Spinal cord (tissue), 10 donors: ENCODE measurements around the gene HOXB6. TPM values are rescaled to one million over a fixed set of nuclear protein-coding genes. Genes with fewer than 3 reads are reported as not detected.

Experiments
- DNase-seq, 6 donors: peaks; one replicate each; pipeline versions ENCODE4 v3.0.0 to v3.0.0-alpha.2; 2013 to 2015; ENCODE audit warnings: low spot score in 6 of 6, low read depth in 4 of 6
- H3K27ac ChIP-seq: one replicate; pipeline ENCODE4 v1.5.1; 2013; ENCODE audit warnings: low read depth, low read length, control low read depth
- H3K27me3 ChIP-seq: one replicate; pipeline ENCODE4 v1.6.1; 2013; ENCODE audit warnings: low read length; ENCODE audit not compliant: control insufficient read depth, insufficient read depth
- H3K36me3 ChIP-seq: one replicate; pipeline ENCODE4 v1.6.1; 2013; ENCODE audit warnings: low read length; ENCODE audit not compliant: control insufficient read depth, insufficient read depth
- H3K4me1 ChIP-seq: one replicate; pipeline ENCODE4 v1.6.1; 2013; ENCODE audit warnings: low read length; ENCODE audit not compliant: control insufficient read depth, insufficient read depth
- H3K4me3 ChIP-seq: one replicate; pipeline ENCODE4 v1.5.1; 2013; ENCODE audit warnings: low read depth, low read length, control low read depth
- H3K9me3 ChIP-seq: one replicate; pipeline ENCODE4 v1.6.1; 2013; ENCODE audit warnings: low read length; ENCODE audit not compliant: control insufficient read depth, insufficient read depth
- WGBS: methylation state at CpG from one replicate; pipeline ENCODE4 v1.1.5; 2013; ENCODE audit warnings: missing lambda C conversion rate; ENCODE audit not compliant: insufficient coverage; 5-methylcytosine and 5-hydroxymethylcytosine counted together
- polyA plus RNA-seq, 2 donors: library from polyadenylated mRNA; unstranded; fragments of 120-200 nt; gene quantifications; one replicate each; pipeline ENCODE4 v1.2.1, GENCODE V29; 2013; ENCODE audit not compliant: insufficient read length in 2 of 2
- total RNA-seq, 2 donors: library from RNA; depleted of rRNA in 1 of 2; stranded (reverse); fragments of 120-200 nt in 1 of 2; fragments of >200 nt in 1 of 2; gene quantifications; one replicate each; pipeline versions ENCODE4 v1.2.3 to v1.2.4, GENCODE V29; 2013 to 2014
- donor health status: healthy.

HOXB6 gene
- total and polyA plus RNA-seq, 4 donors, result 20.2 to 142 (median 86.5) TPM

DNA sequence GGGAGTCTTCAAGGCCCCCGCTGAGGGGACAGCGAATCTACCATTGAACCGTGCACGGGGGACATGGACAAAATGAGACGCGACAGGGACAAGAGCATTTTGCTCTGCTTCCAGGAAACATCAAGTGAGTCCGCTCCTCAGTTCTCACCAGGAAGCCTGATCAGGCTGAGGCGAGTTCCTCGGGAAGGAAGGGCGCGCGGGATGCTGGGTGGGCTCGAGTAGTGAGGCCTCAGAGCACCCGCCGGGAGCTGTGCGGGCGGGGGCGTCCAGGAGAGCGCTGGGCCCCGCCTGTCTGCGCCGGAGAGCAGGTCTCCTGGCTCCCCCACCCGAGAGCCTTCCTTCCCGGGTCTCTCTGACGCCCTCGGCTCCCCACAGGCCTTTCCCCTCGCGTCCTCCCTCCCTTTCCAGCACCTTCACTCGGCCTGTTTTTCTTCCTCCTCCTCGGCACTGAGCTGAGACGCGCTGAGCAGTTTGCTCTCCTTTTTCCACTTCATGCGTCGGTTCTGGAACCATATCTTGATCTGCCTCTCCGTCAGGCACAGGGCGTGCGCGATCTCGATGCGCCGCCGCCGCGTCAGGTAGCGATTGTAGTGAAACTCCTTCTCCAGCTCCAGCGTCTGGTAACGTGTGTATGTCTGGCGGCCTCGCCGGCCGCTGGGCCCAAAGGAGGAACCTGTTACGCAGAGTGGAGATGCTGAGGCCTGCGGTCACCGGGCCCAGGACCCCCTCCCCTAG is 8.6 kb downstream of the HOXB6 start:
- WGBS, result 5% methylated on average over 43 of the region's 54 CpGs
- H3K9me3 ChIP-seq, result no peaks in the 10 kb centered on the region
- no peaks in the 10 kb centered on the region for H3K27me3 ChIP-seq
- H3K36me3 ChIP-seq, result peaks cover 51% of the 10 kb centered on the region
- H3K27ac ChIP-seq, result peak overlapping the region; percentile 99
- DNase-seq, result no peak
- peaks cover 75% of the 10 kb centered on the region for H3K4me1 ChIP-seq
- peak overlapping the region; percentile 94 for H3K4me3 ChIP-seq

DNA sequence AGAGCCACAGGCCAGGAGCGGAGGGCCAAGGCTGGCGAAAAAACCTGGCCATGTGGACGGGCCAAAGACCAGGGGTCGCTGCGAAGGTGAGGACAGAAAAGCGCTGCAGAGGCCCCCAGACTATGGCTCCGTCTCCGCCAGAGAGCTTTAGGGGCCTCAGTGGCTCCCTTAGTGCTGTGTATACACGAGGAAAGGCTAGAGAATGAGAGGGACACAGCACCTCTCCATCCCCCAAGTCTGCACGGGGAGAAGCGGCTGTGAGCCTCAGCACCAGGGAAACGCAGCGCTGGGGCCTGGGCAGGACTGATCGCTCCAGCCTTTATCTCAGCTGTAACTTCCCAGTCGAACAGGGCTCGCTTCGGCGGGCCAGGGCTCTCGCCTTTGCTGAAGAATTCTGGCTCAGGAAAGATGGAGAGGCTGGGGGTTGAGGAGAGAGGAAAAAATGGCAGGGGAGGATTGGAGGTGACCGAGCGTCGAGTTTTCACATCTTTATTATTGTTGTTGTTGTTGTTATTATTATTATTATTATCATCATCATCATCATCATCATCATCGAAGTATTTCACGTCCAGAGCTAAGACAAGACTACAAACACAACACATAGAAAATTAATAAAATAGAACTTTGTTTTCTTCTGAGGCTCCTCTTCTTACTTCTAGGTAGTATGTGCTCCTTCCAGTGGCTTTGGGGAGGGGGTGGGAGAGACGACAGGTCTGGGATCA is 9.3 kb downstream of the HOXB6 start:
- Histone ChIP-seq H3K9me3 (no peaks in the 10 kb centered on the region), H3K27me3 (no peaks in the 10 kb centered on the region), H3K27ac (peak overlapping the region; percentile 99), H3K4me1 (peaks cover 79% of the 10 kb centered on the region), H3K4me3 (peak overlapping the region; percentile 94), H3K36me3 (peaks cover 58% of the 10 kb centered on the region)
- DNase-seq, result no peak
- 21% methylated on average over 17 of the region's 25 CpGs for WGBS

DNA sequence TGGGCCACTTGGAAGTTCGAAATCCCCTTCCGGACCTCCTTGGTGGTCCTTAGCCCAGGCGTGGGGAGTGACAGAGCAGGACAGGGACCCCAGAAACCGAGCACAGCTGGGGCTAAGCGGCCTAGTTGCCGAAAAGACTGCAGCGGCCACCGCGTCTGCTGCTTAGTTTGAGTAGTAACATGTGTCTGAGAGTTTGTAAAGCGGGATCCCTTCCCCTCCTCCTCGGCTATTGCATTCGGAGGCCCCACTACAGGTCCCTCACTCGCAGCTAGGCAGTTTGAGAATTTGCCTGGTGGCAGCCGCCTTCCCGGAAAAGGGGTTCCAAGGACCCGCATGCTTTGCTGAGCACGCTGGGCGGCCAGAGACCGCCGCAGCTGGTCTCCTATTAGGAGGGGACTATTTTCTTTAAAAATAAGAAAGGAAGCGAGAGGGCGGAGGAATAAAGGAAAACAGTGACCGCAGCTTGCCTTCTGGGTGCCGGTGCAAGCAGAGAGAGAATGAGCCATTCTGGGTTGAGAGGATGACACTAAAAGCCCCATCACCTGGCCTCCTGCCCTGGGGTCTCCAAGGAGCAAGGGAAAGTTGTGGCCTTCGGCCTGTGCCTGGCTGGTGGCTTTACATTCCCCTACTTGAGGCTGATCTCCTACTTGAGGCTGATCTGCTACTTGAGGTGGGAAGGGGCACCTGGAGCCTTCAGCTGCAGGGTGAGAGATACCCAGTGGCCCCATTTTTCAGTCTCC is 10.1 kb downstream of the HOXB6 start:
- H3K27ac ChIP-seq, result peak overlapping the region; percentile 99
- H3K4me1 ChIP-seq, result peaks cover 79% of the 10 kb centered on the region
- H3K9me3 ChIP-seq, result no peaks in the 10 kb centered on the region
- WGBS, result 7% methylated on average over 18 of the region's 25 CpGs
- no peaks in the 10 kb centered on the region for H3K27me3 ChIP-seq
- H3K36me3 ChIP-seq, result peaks cover 61% of the 10 kb centered on the region
- no peak for DNase-seq
- H3K4me3 ChIP-seq, result peak overlapping the region; percentile 94

DNA sequence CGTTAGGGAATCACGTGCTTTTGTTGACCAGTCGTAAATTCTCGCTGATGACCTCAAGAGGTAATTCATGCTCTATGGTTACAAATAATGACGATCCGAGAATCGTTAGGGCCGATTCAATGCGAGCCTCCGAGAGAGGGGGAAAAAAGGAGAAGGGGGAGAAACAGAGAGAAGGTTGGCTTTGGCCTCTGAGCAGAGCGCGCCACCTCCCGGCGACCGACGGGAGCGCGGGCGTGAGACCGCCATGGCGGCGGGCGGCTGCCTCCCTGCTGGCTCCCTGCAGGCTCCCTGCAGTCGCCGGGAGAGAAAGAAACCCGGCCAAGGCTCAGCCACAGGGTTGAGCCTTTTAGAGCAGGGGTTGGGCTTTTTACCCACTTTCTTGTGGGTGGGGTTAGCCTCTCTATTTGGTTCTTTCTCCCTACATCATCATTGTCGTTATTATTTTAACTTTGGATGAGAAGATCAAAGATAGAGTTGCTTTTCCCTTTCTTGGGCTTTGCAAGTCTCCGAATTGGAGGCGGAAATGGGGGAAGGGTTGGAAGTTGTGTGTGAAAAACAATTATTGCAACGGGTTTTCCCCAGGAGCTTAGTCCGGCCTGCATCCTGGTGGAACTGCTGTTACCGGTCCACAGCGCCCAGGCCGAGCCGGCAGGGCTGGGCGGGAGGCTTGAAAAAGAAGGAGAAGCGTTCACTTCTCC is 10.8 kb downstream of the HOXB6 start:
- DNase-seq, result peak; percentile 87 to 98 (median 89)
- no peaks in the 10 kb centered on the region for H3K27me3 ChIP-seq
- peaks cover 77% of the 10 kb centered on the region for H3K4me1 ChIP-seq
- H3K4me3 ChIP-seq, result peak overlapping the region; percentile 94
- no peaks in the 10 kb centered on the region for H3K9me3 ChIP-seq
- peak overlapping the region; percentile 99 for H3K27ac ChIP-seq
- peaks cover 61% of the 10 kb centered on the region for H3K36me3 ChIP-seq
- 2% methylated on average over 32 of the region's 37 CpGs for WGBS

DNA sequence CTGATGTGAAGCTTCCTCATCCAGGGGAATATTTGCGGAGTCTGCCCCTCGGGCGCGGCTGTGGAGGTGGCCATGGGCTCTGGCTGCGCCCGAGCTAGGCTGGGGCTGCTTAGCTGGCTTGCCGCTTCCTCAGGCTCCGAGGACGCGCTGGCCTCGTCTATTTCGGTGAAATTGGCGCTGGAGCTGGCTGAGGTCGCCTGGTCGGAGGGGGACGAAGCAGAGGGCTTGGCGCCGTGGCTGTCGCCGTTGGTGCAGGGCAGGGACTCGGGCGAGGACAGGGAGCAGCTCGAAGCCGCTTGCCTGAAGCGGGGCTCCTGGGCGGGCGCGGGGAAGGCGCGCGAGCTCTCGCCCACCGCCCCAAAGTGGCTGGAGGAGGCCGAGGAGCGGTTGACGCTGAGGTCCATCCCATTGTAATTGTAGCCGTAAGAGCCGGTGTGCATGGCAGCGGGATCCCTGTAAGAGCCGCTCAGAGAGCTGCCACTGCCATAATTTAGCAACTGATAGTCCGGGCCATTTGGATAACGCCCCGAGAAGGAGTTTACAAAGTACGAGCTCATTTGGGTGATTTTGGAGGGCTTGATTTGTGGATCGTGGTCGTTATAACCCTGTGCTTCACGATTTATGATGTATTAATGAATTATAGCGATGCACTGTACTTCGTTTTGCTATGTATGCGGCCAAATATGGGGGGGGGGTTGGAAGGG is 11.5 kb downstream of the HOXB6 start, which contains the start of gene HOXB5:
HOXB5 (minus strand) TSS at position 654 of the 704 bp plus-strand sequence; CDS start at position 557, 97 bp downstream.
- peak in 1 of 6 donors; percentile 91 for DNase-seq
- H3K9me3 ChIP-seq, result no peaks in the 10 kb centered on the region
- H3K4me1 ChIP-seq, result peaks cover 73% of the 10 kb centered on the region
- H3K27me3 ChIP-seq, result no peaks in the 10 kb centered on the region
- H3K36me3 ChIP-seq, result peaks cover 61% of the 10 kb centered on the region
- peak within 1 kb of the TSS; percentile 94 for H3K4me3 ChIP-seq
- peak within 1 kb of the TSS; percentile 99 for H3K27ac ChIP-seq
- under 1% methylated on average over 46 of the region's 50 CpGs for WGBS

DNA sequence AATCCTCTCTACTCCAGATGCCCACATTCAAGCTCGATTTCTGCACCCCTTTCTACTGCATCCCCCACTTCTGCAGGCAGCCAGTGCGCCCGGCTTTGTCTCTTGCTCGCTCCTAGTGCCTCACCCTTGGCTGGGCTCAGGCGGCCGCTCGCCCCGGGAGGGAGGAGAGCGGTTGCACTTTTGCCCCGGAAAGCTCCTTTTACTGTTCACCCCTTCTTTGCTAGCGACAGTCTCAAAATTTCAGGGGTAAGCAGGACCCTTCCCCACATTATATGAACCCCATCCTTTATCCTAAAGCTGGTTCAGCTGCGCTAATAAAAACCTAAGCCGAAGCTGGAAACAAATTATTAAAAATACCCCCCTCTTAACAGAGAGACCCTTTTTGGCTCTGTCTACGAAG is 12.2 kb downstream of the HOXB6 start:
- H3K4me1 ChIP-seq, result peaks cover 76% of the 10 kb centered on the region
- H3K4me3 ChIP-seq, result peak overlapping the region; percentile 94
- no peaks in the 10 kb centered on the region for H3K9me3 ChIP-seq
- no peak for DNase-seq
- peak overlapping the region; percentile 99 for H3K27ac ChIP-seq
- no peaks in the 10 kb centered on the region for H3K27me3 ChIP-seq
- H3K36me3 ChIP-seq, result peaks cover 56% of the 10 kb centered on the region
- 3% methylated on average over 11 of the region's 14 CpGs for WGBS

DNA sequence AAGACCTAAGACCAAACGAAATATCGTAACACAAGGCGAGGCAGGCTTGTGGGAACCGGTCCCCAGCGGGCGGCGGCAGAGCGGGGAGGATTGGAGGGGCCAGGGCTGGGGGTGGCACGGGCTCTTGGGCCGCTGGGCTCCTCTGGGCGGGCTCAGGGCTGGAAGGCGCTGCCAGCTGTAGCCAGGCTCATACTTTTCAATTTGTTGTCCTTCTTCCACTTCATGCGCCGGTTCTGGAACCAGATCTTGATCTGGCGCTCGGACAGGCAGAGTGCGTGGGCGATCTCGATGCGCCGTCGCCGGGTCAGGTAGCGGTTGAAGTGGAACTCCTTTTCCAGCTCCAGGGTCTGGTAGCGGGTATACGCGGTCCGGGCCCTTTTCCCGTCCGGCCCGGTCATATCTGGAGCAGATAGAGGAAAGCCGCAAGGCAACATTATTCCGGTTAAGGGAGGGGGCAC is 12.7 kb downstream of the HOXB6 start:
- peak overlapping the region; percentile 94 for H3K4me3 ChIP-seq
- 11% methylated on average over 25 of the region's 33 CpGs for WGBS
- H3K9me3 ChIP-seq, result no peaks in the 10 kb centered on the region
- H3K27me3 ChIP-seq, result no peaks in the 10 kb centered on the region
- no peak for DNase-seq
- H3K36me3 ChIP-seq, result peaks cover 51% of the 10 kb centered on the region
- peak overlapping the region; percentile 99 for H3K27ac ChIP-seq
- peaks cover 76% of the 10 kb centered on the region for H3K4me1 ChIP-seq

DNA sequence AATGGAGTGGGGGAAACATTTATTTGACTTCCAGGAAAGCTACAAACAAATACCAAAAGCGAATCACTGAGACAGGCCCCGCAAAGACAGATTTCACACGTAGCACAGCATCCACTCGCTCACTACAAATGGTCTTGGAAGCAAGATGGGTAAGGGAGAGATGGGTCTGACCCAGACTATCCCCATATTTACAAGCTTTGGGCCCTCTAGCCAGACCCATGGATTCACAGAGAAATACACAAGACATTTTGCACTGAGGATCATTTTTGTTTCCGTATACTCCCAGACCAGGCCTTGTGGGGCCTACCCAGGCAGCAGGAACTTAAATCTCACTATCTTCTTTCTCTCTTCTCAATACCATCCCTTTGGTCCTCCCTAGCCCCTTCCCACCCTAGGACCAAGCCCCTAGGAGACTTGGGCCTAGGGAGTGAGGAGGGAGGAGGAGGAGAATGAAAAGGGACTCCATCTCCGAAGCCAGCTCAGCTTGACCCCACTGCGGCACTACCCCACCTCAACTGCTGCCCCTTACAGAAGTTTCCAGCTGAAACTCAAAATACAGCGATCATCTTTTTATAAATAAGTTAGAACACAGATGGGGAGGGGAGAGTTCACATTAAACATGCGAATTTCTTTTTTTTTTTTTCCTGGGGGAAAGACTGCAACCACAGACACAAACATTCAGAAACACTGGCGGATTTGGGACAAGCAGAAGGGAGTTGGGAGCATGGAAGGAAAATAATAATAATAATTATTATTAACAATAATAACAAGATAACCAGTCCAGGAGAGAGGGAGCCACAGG is 13.3 kb downstream of the HOXB6 start:
- WGBS, result 56% methylated on average over 1 of the region's 10 CpGs
- H3K36me3 ChIP-seq, result peaks cover 46% of the 10 kb centered on the region

More for the DNA sequence above, 13.3 kb downstream of the HOXB6 start:
- no peak for DNase-seq
- Histone ChIP-seq H3K4me1 (peaks cover 75% of the 10 kb centered on the region), H3K27me3 (no peaks in the 10 kb centered on the region), H3K27ac (peak overlapping the region; percentile 99), H3K4me3 (peak overlapping the region; percentile 94), H3K9me3 (no peaks in the 10 kb centered on the region)
